D721Med (cell line): ENCODE results near the gene CHRNA1.

Experiments used
- DNase-seq: peaks from one replicate; pipeline ENCODE4 v3.0.0; 2011; ENCODE audit warnings: low spot score; ENCODE audit not compliant: insufficient read length
- FAIRE-seq: peaks from 2 replicates; lab custom pipeline; 2011; peaks lifted over from hg19 to GRCh38; lab: Jason Lieb, UNC
- CTCF ChIP-seq: IDR thresholded peaks from 2 replicates; pipeline ENCODE4 v1.5.1; 2012; ENCODE audit warnings: mild to moderate bottlenecking, control low read depth; ENCODE audit not compliant: insufficient read depth; ENCODE audit errors: missing control alignments

The CHRNA1 gene

DNA sequence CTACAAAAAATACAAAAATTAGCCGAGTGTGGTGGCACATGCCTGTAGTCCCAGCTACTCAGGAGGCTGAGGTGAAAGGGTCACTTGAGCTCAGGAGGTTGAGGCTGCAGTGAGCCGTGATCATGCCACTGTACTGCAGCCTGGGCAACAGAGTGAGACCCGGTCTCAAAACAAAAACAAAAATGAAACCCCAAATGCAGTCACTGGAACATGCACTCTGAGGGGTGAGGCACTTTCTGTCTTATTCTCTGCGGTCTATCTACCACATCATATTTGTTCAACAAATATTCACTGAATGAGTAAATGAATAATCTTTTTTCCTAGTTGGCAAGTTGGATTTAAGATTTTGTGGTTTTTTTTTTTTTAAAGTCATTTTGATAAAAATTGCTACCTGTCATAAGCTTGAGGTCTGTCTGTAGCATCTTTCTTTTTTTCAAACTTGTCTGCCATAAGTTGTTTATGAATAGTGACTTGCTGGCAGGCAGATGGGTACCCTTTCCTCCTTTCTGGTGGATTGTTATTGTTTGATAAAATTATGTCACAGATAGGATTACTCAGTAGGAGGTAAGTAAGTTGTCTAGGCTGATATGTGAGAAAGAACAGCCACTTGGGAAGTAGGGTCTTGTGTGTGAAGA is 11.8 kb downstream of the CHRNA1 start:
- DNase-seq (no peak), FAIRE-seq (no peak)
- no peak for TF ChIP-seq CTCF

DNA sequence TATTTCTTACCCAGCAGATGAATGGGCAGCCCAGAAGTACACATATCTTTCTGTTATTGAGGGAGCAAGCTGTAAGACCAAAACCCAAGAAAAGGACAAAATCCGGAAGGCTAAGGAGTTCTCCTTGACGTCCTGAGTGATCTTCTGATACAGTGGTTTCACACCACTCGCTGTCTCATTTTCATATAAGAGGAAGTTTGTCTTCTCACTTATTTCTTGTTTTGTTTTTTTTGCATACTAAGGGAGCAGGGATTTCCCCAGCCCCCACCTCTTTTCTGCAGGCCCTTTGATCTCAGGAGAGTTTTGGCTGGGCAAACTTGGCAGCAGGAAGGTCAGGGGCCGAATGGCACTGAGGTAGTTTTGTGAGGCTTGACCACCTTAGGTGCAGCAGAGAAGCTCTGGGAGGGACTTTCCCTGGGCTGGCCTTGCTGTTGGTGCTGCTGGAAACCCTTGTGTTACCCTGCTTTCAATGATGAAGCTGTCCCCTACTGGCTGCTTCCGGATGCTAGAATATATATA is 13.3 kb downstream of the CHRNA1 start:
- no peak for TF ChIP-seq CTCF
- no peak for DNase-seq
- no peak for FAIRE-seq

- no peak for TF ChIP-seq CTCF
- DNase-seq (no peak), FAIRE-seq (no peak)
Measured at GRCh38 chr2:174749793-174750192, 14.5 kb downstream of the CHRNA1 start.

GRCh38 chr2:174748948-174749347 is 15.3 kb downstream of the CHRNA1 start:
- peak; percentile 83 for TF ChIP-seq CTCF
- FAIRE-seq (peak; percentile 63), DNase-seq (no peak)

- DNase-seq (no peak), FAIRE-seq (no peak)
- no peak for TF ChIP-seq CTCF
Measured at GRCh38 chr2:174745142-174745541, 19.1 kb downstream of the CHRNA1 start.

DNA sequence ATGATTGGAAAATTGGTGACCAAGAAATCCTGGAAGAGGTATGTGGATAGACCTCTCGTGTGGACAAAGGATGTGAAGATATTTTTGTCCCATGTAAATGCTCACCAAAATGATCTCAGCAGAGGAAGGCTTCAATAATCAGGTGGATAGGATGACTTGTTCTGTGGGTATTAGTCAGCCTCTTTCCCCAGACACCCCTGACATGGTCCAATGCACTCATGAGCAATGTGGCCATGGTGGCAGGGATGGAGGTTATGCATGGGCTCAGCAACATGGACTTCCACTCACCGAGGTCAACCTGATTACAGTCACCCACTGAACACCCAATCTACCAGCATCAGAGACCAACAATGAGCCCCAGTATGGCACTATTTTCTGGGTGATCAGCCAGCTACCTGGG is 20.2 kb downstream of the CHRNA1 start:
- FAIRE-seq (no peak), DNase-seq (no peak)
- TF ChIP-seq CTCF: no peak

GRCh38 chr2:174740721-174741120 is 23.6 kb downstream of the CHRNA1 start:
- no peak for FAIRE-seq
- DNase-seq: no peak
- TF ChIP-seq CTCF: no peak
